Measurements from ENCODE around the gene ZNF524. TPM values are rescaled to one million over a fixed set of nuclear protein-coding genes. Genes with fewer than 3 reads are reported as not detected.

The ZNF524 gene
- total and polyA plus RNA-seq, 5 experiments from 2014 or later: 19.1 to 31.6 (median 21.5) TPM

Other genes starting within 250 kb of the ZNF524 start
- gene COX6B2, start 245.6 kb upstream of the ZNF524 start, total RNA-seq: not detected
- gene COX6B2, start 245.6 kb upstream of the ZNF524 start, polyA plus RNA-seq: not detected
- not detected for gene GARIN5B, start 237.0 kb upstream of the ZNF524 start, total RNA-seq
- not detected for gene GARIN5B, start 237.0 kb upstream of the ZNF524 start, polyA plus RNA-seq
- gene IL11, start 229.8 kb upstream of the ZNF524 start, total RNA-seq: under 1 TPM in 1 of 2 experiments, not detected in 1; 0.21 TPM
- not detected for gene IL11, start 229.8 kb upstream of the ZNF524 start, polyA plus RNA-seq
- not detected for gene TMEM190, start 223.5 kb upstream of the ZNF524 start, total RNA-seq
- not detected for gene TMEM190, start 223.5 kb upstream of the ZNF524 start, polyA plus RNA-seq
- 10 to 100 TPM in 1 of 2 experiments, 1 to 10 TPM in 1; 10.0 to 10.2 TPM for gene TMEM238, start 216.0 kb upstream of the ZNF524 start, total RNA-seq
- 1 to 10 TPM; 1.1 to 1.5 (median 1.3) TPM for gene TMEM238, start 216.0 kb upstream of the ZNF524 start, polyA plus RNA-seq
- 1,000 to 10,000 TPM; 2,967 to 2,995 TPM for gene RPL28, start 214.4 kb upstream of the ZNF524 start, total RNA-seq
- 1,000 to 10,000 TPM in 1 of 3 donors, 100 to 1,000 TPM in 2; 559 to 1,017 (median 787) TPM for gene RPL28, start 214.4 kb upstream of the ZNF524 start, polyA plus RNA-seq
- 10 to 100 TPM; 18.1 to 20.2 TPM for gene UBE2S, start 192.5 kb upstream of the ZNF524 start, total RNA-seq
- 10 to 100 TPM; 18.6 to 25.8 (median 24.5) TPM for gene UBE2S, start 192.5 kb upstream of the ZNF524 start, polyA plus RNA-seq
- gene SHISA7, start 157.0 kb upstream of the ZNF524 start, total RNA-seq: not detected
- not detected for gene SHISA7, start 157.0 kb upstream of the ZNF524 start, polyA plus RNA-seq
- gene ISOC2, start 138.6 kb upstream of the ZNF524 start, total RNA-seq: 10 to 100 TPM; 10.5 to 11.0 TPM
- gene ISOC2, start 138.6 kb upstream of the ZNF524 start, polyA plus RNA-seq: 10 to 100 TPM; 30.5 to 35.6 (median 34.2) TPM
- not detected for gene C19orf85, start 135.5 kb upstream of the ZNF524 start, total RNA-seq
- gene C19orf85, start 135.5 kb upstream of the ZNF524 start, polyA plus RNA-seq: not detected
- gene ZNF628, start 123.7 kb upstream of the ZNF524 start, total RNA-seq: 10 to 100 TPM; 13.2 to 15.6 TPM
- under 1 TPM; 0.26 to 0.42 (median 0.32) TPM for gene ZNF628, start 123.7 kb upstream of the ZNF524 start, polyA plus RNA-seq
- 10 to 100 TPM in 1 of 2 experiments, 1 to 10 TPM in 1; 8.0 to 10.4 TPM for gene NAT14, start 115.1 kb upstream of the ZNF524 start, total RNA-seq
- gene NAT14, start 115.1 kb upstream of the ZNF524 start, polyA plus RNA-seq: 1 to 10 TPM; 4.1 to 8.8 (median 7.7) TPM
- gene SSC5D, start 111.9 kb upstream of the ZNF524 start, total RNA-seq: 1 to 10 TPM; 1.3 to 1.4 TPM
- gene SSC5D, start 111.9 kb upstream of the ZNF524 start, polyA plus RNA-seq: under 1 TPM in 2 of 3 donors, not detected in 1; 0.02 to 0.11 TPM
- not detected for gene SBK2, start 63.2 kb upstream of the ZNF524 start, total RNA-seq
- gene SBK2, start 63.2 kb upstream of the ZNF524 start, polyA plus RNA-seq: not detected
- gene SBK3, start 54.7 kb upstream of the ZNF524 start, total RNA-seq: not detected
- gene SBK3, start 54.7 kb upstream of the ZNF524 start, polyA plus RNA-seq: not detected
- gene ZNF579, start 19.4 kb upstream of the ZNF524 start, total RNA-seq: 10 to 100 TPM in 1 of 2 experiments, 1 to 10 TPM in 1; 9.8 to 10.2 TPM
- under 1 TPM; 0.16 to 0.39 (median 0.20) TPM for gene ZNF579, start 19.4 kb upstream of the ZNF524 start, polyA plus RNA-seq
- 10 to 100 TPM; 19.0 to 22.0 TPM for gene FIZ1, start 771 bp upstream of the ZNF524 start, total RNA-seq
- gene FIZ1, start 771 bp upstream of the ZNF524 start, polyA plus RNA-seq: 1 to 10 TPM; 2.8 to 5.4 (median 3.4) TPM
- 10 to 100 TPM; 21.6 to 24.4 TPM for gene ZNF865, start 5.4 kb downstream of the ZNF524 start, total RNA-seq
- gene ZNF865, start 5.4 kb downstream of the ZNF524 start, polyA plus RNA-seq: under 1 TPM in 2 of 3 donors, not detected in 1; 0.22 to 0.33 TPM
- 1 to 10 TPM; 8.1 to 9.2 TPM for gene ZNF784, start 24.3 kb downstream of the ZNF524 start, total RNA-seq
- 1 to 10 TPM in 2 of 3 donors, under 1 TPM in 1; 0.64 to 1.4 (median 1.1) TPM for gene ZNF784, start 24.3 kb downstream of the ZNF524 start, polyA plus RNA-seq
- 100 to 1,000 TPM; 110 to 111 TPM for gene ZNF580, start 40.7 kb downstream of the ZNF524 start, total RNA-seq
- gene ZNF580, start 40.7 kb downstream of the ZNF524 start, polyA plus RNA-seq: 10 to 100 TPM; 15.3 to 21.7 (median 20.3) TPM
- 10 to 100 TPM; 33.8 to 36.3 TPM for gene ZNF581, start 43.4 kb downstream of the ZNF524 start, total RNA-seq
- gene ZNF581, start 43.4 kb downstream of the ZNF524 start, polyA plus RNA-seq: 10 to 100 TPM; 21.2 to 35.9 (median 34.9) TPM
- gene CCDC106, start 47.9 kb downstream of the ZNF524 start, total RNA-seq: 1 to 10 TPM; 5.3 to 8.3 TPM
- gene CCDC106, start 47.9 kb downstream of the ZNF524 start, polyA plus RNA-seq: 1 to 10 TPM; 2.6 to 4.4 (median 4.3) TPM
- 100 to 1,000 TPM; 284 to 289 TPM for gene U2AF2, start 54.7 kb downstream of the ZNF524 start, total RNA-seq
- 10 to 100 TPM in 1 of 3 donors, 1 to 10 TPM in 2; 6.6 to 10.6 (median 8.1) TPM for gene U2AF2, start 54.7 kb downstream of the ZNF524 start, polyA plus RNA-seq
- gene EPN1, start 74.9 kb downstream of the ZNF524 start, total RNA-seq: 10 to 100 TPM; 49.5 to 52.2 TPM
- 10 to 100 TPM in 1 of 3 donors, 1 to 10 TPM in 2; 5.5 to 15.8 (median 7.5) TPM for gene EPN1, start 74.9 kb downstream of the ZNF524 start, polyA plus RNA-seq
- not detected for gene NLRP9, start 138.1 kb downstream of the ZNF524 start, total RNA-seq
- not detected for gene NLRP9, start 138.1 kb downstream of the ZNF524 start, polyA plus RNA-seq
- not detected for gene RFPL4A, start 158.8 kb downstream of the ZNF524 start, total RNA-seq
- gene RFPL4A, start 158.8 kb downstream of the ZNF524 start, polyA plus RNA-seq: not detected
- gene RFPL4AL1, start 168.8 kb downstream of the ZNF524 start, total RNA-seq: not detected
- gene RFPL4AL1, start 168.8 kb downstream of the ZNF524 start, polyA plus RNA-seq: not detected
- gene NLRP11, start 231.7 kb downstream of the ZNF524 start, total RNA-seq: not detected
- gene NLRP11, start 231.7 kb downstream of the ZNF524 start, polyA plus RNA-seq: not detected
- gene NLRP4, start 236.3 kb downstream of the ZNF524 start, total RNA-seq: not detected
- not detected for gene NLRP4, start 236.3 kb downstream of the ZNF524 start, polyA plus RNA-seq